ENCODE measurements around the gene NUDT3.
"Not testable (repeated sequence)": the region's sequence is repeated elsewhere in the genome, so short reads cannot be mapped to it uniquely, and the experiment has no call there.

Gene NUDT3

DNA sequence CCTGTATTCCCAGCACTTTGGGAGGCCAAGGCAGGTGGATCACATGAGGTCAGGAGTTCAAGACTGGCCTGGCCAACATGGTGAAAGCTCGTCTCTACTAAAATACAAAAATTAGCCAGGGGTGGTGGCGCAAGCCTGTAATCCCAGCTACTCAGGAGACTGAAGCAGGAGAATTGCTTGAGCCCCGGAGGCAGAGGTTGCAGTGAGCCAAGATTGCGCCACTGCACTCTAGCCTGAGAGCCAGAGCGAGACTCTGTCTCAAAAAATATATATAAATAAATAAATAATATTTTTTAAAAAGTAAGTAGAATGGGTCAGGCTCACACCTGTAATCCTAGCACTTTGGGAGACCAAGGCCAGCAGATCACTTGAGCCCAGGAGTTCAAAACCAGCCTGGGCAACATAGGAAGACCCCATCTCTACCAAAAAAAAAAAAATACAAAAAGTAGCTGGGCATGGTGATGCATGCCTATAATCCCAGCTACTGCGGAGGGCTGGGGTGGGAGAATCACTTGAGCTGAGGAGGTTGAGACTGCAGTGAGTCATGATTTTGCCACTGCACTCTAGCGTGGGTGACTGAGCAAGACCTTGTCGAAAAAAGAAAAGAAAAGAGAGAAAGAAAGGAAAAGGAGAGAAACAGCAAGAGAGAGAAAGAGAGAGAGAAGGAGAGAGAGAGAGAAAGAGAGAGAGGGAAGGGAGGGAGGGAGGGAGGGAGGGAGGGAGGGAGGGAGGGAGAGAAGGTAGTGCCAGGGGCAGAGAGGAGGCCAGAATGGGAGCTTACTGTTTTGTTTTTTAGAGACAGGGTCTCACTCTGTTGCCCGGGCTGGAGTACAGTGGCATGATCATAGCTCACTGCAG lies 26.5 kb downstream of the NUDT3 start:
- not testable (repeated sequence) for DNase-seq

- DNase-seq: not testable (repeated sequence)
These were observed 28.8 kb downstream of the NUDT3 start for GRCh38 chr6:34363681-34364075.

GRCh38 chr6:34362909-34363680 lies 29.4 kb downstream of the NUDT3 start:
- no peak for DNase-seq

GRCh38 chr6:34362176-34362575 lies 30.3 kb downstream of the NUDT3 start:
- no peak for DNase-seq

- no peak for DNase-seq
These were observed 31.9 kb downstream of the NUDT3 start for GRCh38 chr6:34360556-34360955.

GRCh38 chr6:34359418-34360158 lies 32.9 kb downstream of the NUDT3 start:
- DNase-seq: no peak

- no peak for DNase-seq
These were observed 34.0 kb downstream of the NUDT3 start for GRCh38 chr6:34358389-34358905.

- no peak for DNase-seq
These were observed 34.5 kb downstream of the NUDT3 start for GRCh38 chr6:34357937-34358336.

DNA sequence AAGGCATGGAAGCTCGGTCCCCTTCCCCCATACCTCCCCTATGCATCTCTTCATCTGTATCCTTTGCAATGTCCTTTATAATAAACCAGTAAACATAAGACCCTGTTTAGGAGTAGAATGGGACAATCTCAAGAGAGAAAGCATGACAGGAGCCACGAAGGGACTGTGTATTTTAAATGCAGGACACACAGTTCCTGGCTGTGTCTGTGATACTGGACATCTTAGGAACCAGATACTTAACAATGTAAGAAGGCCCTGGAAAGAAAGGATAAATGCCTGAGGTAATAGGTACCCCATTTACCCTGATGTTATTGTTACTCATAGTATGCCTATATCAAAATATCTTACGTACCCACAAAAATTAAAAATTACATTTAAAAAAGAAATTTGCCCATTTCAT lies 36.6 kb downstream of the NUDT3 start:
- no peak for DNase-seq

- DNase-seq: not testable (repeated sequence)
These were observed 38.2 kb downstream of the NUDT3 start for GRCh38 chr6:34354230-34354629.

GRCh38 chr6:34353530-34353929 lies 38.9 kb downstream of the NUDT3 start:
- DNase-seq: not testable (repeated sequence)

DNA sequence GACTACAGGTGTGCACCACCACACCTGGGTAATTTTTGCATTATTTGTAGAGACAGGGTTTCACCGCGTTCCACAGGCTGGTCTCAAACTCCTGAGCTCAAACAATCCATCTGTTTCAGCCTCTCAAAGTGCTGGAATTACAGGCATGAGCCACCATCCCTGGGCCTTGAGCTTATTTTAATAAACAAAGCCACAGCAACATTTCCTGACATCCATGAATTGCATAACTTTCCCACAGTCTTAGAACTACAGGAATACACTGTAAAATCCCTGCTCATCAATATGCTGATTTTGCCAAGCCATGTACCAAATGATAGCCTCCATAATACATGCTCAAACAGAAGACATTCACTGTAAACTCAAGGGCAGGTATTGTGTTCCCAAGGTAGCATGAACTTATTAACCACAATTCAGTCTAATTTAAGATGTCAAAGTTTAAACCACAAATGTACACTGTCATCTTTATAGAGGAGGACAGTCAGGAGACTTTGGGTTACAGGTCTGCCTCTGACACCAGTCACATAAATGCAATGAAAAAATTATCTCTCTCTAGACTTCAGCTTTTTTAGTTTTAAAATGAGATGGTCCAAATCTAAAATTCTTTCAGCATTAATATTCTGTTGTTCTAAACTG lies 40.0 kb downstream of the NUDT3 start:
- no peak for DNase-seq

- DNase-seq: no peak
These were observed 41.6 kb downstream of the NUDT3 start for GRCh38 chr6:34350934-34351217.

DNA sequence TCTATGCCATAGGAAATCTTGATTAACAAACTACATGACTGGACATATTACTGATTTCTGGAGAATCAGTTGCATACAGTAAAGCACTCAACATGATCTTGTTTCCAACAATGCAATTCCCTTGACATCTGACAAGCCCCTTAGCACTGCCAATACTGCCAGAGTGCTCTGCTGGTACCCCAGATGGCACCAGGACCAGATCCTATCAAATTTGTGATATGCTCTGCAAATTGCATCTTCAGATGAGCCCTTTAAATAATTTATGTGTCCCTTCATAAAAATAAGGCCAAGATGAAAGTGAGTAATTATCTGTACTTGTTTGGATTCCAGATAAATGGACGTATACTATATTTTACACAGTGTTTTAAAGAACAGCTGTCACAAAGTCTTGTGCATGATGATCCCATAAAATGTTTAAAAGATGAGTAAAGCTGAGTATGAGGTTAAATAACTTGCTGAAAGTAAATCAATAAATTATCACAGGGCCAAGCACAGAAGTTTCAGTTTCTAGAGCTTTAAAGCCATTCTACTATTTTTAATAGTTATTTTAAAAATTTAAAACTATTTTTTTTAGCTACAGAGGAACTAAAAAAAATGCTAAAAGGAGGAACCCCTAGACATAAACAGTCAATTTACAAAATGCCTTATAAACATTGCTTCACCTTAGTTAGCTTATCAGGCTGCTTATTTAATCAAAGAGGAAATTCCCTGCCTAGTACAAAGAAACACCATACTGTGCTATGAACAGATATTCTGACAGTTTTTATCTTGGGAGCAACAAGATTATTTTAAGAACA lies 42.1 kb downstream of the NUDT3 start:
- no peak for DNase-seq

DNA sequence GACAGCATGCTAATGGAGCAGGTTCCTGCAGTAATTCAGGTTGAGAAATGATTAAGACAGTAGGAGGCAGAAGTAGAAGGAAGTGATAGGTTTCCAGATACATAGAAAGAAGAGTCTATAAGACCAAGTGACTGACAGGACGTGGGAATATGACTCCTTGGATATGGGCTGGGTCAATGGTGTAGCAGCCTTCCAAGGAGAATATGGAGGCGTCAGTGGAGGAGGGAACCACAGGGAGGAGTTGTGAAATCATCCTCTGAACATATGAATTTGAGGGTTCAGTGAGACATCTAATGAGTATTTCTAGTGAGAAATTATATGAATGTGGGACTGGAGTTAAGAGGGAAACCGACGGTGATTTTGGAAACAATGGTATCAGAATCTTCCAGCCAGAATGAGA lies 43.3 kb downstream of the NUDT3 start:
- DNase-seq: no peak

- no peak for DNase-seq
These were observed 45.2 kb downstream of the NUDT3 start for GRCh38 chr6:34347303-34347702.

- no peak for DNase-seq
These were observed 46.0 kb downstream of the NUDT3 start for GRCh38 chr6:34346175-34347119.

- DNase-seq: no peak
These were observed 48.7 kb downstream of the NUDT3 start for GRCh38 chr6:34343806-34344205.

DNA sequence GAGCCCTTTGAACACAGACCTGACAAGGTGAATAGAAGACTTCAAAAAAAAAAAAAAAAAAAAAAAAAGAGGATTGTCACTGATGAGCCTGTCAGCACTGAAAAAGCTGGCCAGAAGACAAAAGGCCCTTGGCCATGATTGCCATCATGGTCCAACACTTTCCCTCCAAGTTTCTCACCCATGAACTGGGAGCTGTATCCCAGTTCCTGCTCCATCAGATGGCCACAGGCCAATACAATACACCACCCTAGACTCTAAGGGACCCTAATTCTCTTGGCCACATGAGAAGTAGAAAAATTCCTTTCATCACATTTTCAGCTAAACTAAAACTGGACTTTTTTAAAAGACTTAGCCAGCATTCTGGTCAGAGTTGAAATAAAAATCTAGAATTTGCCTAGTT lies 50.2 kb downstream of the NUDT3 start:
- DNase-seq: no peak

- DNase-seq: no peak
These were observed 50.9 kb downstream of the NUDT3 start for GRCh38 chr6:34341481-34341971.
